Fibroblast of lung (primary cell): ENCODE results near the gene NKD2. TPM values are rescaled to one million over a fixed set of nuclear protein-coding genes. Genes with fewer than 3 reads are reported as not detected.

Source experiments
- DNase-seq, 2 donors: peaks; one replicate each; pipeline versions ENCODE4 v3.0.0 to v3.0.0-alpha.2; 2010; ENCODE audit warnings: low read depth in 2 of 2
- H2AFZ ChIP-seq: 2 replicates; pipeline ENCODE4 v1.5.1; 2012; ENCODE audit warnings: low read length, control low read depth, inconsistent platforms
- H3K27ac ChIP-seq: 2 replicates; pipeline ENCODE4 v1.5.1; 2011; ENCODE audit warnings: low read length, control low read depth; ENCODE audit not compliant: insufficient read depth
- H3K27me3 ChIP-seq: 2 replicates; pipeline ENCODE4 v1.5.1; 2011; ENCODE audit warnings: mild to moderate bottlenecking, low read length; ENCODE audit not compliant: control insufficient read depth, insufficient read depth
- H3K36me3 ChIP-seq: 2 replicates; pipeline ENCODE4 v1.5.1; 2011; ENCODE audit warnings: low read length; ENCODE audit not compliant: control insufficient read depth, insufficient read depth
- H3K4me1 ChIP-seq: 2 replicates; pipeline ENCODE4 v1.5.1; 2011; ENCODE audit warnings: low read length; ENCODE audit not compliant: control insufficient read depth, insufficient read depth; ENCODE audit errors: extremely low read depth
- H3K4me2 ChIP-seq: 2 replicates; pipeline ENCODE4 v1.5.1; 2011; ENCODE audit warnings: low read length, control low read depth; ENCODE audit not compliant: insufficient read depth; ENCODE audit errors: extremely low read depth
- H3K4me3 ChIP-seq, 4 experiments: fragments of 200-600 bp in 1 of 4; sonication (generic) in 1 of 4; replicated peaks in 1 of 4; 2 replicates each; pipeline ENCODE4 v1.5.1; 2011 to 2016; ENCODE audit warnings: low read length in 4 of 4, low read depth in 3 of 4, mild to moderate bottlenecking in 3 of 4, control low read depth in 2 of 4, inconsistent platforms in 1 of 4, mixed read lengths in 1 of 4; ENCODE audit not compliant: insufficient read depth in 1 of 4; ENCODE audit errors: control extremely low read depth in 1 of 4
- H3K79me2 ChIP-seq: 2 replicates; pipeline ENCODE4 v1.5.1; 2012; ENCODE audit warnings: mild to moderate bottlenecking, low read length, inconsistent platforms; ENCODE audit not compliant: control insufficient read depth, insufficient read depth
- H3K9ac ChIP-seq: 2 replicates; pipeline ENCODE4 v1.5.1; 2011; ENCODE audit warnings: mild to moderate bottlenecking, low read length, control low read depth; ENCODE audit not compliant: insufficient read depth
- H3K9me3 ChIP-seq: 2 replicates; pipeline ENCODE4 v1.5.1; 2012; ENCODE audit warnings: low read depth, low read length; ENCODE audit not compliant: control insufficient read depth, insufficient read depth
- H4K20me1 ChIP-seq: 2 replicates; pipeline ENCODE4 v1.5.1; 2011; ENCODE audit warnings: low read length; ENCODE audit not compliant: control insufficient read depth, insufficient read depth; ENCODE audit errors: extremely low read depth
- CTCF ChIP-seq, 2 donors: IDR thresholded peaks in 1 of 2; conservative IDR thresholded peaks in 1 of 2; 1 replicate in 1 of 2; 2 replicates in 1 of 2; pipeline ENCODE4 v1.5.1; 2011 to 2012; ENCODE audit warnings: low read length in 2 of 2, control low read depth in 1 of 2, inconsistent platforms in 1 of 2, low read depth in 1 of 2, mild to moderate bottlenecking in 1 of 2
- EZH2 ChIP-seq: IDR thresholded peaks from 2 replicates; pipeline ENCODE4 v1.5.1; 2012; ENCODE audit warnings: low read length, control low read depth, mild to moderate bottlenecking; ENCODE audit errors: missing control alignments
- polyA plus RNA-seq, 2 donors: library from polyadenylated mRNA; depleted of rRNA in 1 of 2; stranded (reverse) in 1 of 2; unstranded in 1 of 2; fragments of >200 nt; gene quantifications; 2 replicates each; pipeline ENCODE4 v1.2.1, GENCODE V29; 2011 to 2012; ENCODE audit warnings: missing spikeins in 1 of 2
- total RNA-seq: library from RNA; depleted of rRNA; stranded (reverse); fragments of >200 nt; gene quantifications from 2 replicates; pipeline ENCODE4 v1.2.1, GENCODE V29; 2014

NKD2 gene
- total and polyA plus RNA-seq, 2 donors (not counting 1 experiment from before 2014, with no cell fraction given) = under 0.01 TPM; not detected in 1

- Histone ChIP-seq H3K9me3 (no peaks in the 10 kb centered on the region), H2AFZ (no peak overlapping the region)
- TF ChIP-seq CTCF (conservative IDR thresholded peaks at IDR 0.05 in 1 of 2, IDR thresholded peaks at IDR 0.05 in 1 of 2; ENCODE audit: low read depth in 1 of 2, low read length in 2 of 2) = no peak
- no peak for TF ChIP-seq EZH2
Measured at GRCh38 chr5:1085391-1085790, 76.8 kb downstream of the NKD2 start.

DNA sequence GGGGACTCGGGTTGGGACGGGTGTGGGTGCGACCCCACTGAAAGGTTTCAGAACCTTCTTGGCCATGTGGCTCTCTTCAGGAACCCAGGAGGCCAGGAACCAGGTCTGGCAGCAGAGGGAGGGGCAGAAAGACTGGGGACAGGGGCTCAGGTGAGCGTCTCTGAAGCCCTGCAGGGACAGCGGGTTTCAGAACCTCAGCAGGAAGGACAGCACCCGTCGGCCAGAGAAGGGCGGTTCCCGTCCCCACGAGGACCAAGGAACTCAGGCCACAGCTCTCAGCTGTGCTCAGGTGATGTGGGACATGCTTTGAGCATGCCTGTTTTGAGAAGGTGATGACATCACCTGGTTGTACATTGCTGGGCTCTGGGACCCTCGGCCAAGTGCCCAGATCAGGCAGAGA, 77.5 kb downstream of the NKD2 start:
- Histone ChIP-seq H3K9me3 (no peaks in the 10 kb centered on the region), H3K4me3 (no peak overlapping the region), H3K79me2 (no peaks in the 10 kb centered on the region), H3K27me3 (no peaks in the 10 kb centered on the region), H3K9ac (no peak overlapping the region), H4K20me1 (no peaks in the 10 kb centered on the region), H3K4me2 (no peak overlapping the region), H3K36me3 (no peaks in the 10 kb centered on the region), H3K4me1 (no peaks in the 10 kb centered on the region), H2AFZ (no peak overlapping the region), H3K27ac (no peak overlapping the region)
- TF ChIP-seq EZH2 = no peak
- no peak for DNase-seq

More at GRCh38 chr5:1085391-1085790, 76.8 kb downstream of the NKD2 start:
- no peaks in the 10 kb centered on the region for H3K4me1 ChIP-seq
- H3K27ac ChIP-seq = no peak overlapping the region
- H3K9ac ChIP-seq = no peak overlapping the region
- H3K4me2 ChIP-seq = no peak overlapping the region
- no peaks in the 10 kb centered on the region for H3K79me2 ChIP-seq
- no peaks in the 10 kb centered on the region for H3K36me3 ChIP-seq
- H3K27me3 ChIP-seq = no peaks in the 10 kb centered on the region
- H3K4me3 ChIP-seq = no peak overlapping the region
- no peak for DNase-seq
- no peaks in the 10 kb centered on the region for H4K20me1 ChIP-seq

DNA sequence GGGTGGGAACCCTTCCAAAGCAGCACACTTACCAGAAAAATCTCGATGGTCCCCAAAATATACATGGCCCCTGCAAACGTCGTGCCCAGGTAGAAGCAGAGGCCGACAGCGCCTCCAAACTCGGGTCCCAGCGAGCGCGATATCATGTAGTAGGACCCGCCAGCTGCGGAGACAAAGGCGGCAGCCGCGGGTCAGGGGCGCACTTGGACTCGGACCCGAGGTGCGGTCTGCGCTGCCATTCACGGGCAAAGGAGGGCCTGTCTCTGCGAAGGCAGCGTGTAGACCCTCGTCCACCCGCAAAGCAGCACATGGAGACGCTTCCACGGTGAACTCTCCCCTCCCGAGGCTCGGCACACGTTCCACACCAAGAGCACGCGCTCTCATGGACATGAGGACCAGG, 78.3 kb downstream of the NKD2 start:
- Histone ChIP-seq H3K4me2 (no peak overlapping the region), H3K4me1 (no peaks in the 10 kb centered on the region), H3K9ac (no peak overlapping the region), H2AFZ (no peak overlapping the region), H3K9me3 (no peaks in the 10 kb centered on the region), H3K27ac (no peak overlapping the region), H3K27me3 (no peaks in the 10 kb centered on the region), H3K79me2 (no peaks in the 10 kb centered on the region), H4K20me1 (no peaks in the 10 kb centered on the region), H3K4me3 (no peak overlapping the region), H3K36me3 (peaks cover 2% of the 10 kb centered on the region)
- TF ChIP-seq EZH2 = no peak
- no peak for DNase-seq

DNA sequence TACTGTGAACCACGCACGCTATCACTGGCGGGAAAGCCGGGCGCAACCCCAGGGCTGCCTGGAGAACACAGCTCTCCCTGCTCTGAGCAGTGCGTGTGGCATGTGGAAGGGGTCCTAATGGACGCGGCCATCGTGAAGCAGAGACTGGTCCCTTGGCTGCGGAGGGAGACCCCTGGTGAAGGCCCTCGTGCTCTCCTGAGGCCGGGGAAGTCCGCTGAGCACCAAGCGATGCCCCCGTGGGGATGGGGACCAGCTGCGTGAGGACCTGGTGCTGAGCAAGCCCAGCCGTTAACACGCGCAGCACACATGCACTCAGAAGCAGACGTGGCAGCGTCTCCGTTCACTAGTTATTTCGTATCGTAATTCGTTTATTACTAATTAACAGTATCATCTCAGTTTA, 78.8 kb downstream of the NKD2 start:
- H3K36me3 ChIP-seq = peaks cover 2% of the 10 kb centered on the region
- no peak overlapping the region for H3K4me2 ChIP-seq
- H3K79me2 ChIP-seq = no peaks in the 10 kb centered on the region
- no peak overlapping the region for H3K27ac ChIP-seq
- H3K27me3 ChIP-seq = no peaks in the 10 kb centered on the region
- no peak for DNase-seq
- no peak overlapping the region for H2AFZ ChIP-seq
- no peak overlapping the region for H3K4me3 ChIP-seq
- H4K20me1 ChIP-seq = no peaks in the 10 kb centered on the region
- H3K4me1 ChIP-seq = no peaks in the 10 kb centered on the region
- H3K9me3 ChIP-seq = no peaks in the 10 kb centered on the region
- H3K9ac ChIP-seq = no peak overlapping the region
- TF ChIP-seq EZH2 (no peak), CTCF (conservative IDR thresholded peaks at IDR 0.05 in 1 of 2, IDR thresholded peaks at IDR 0.05 in 1 of 2; ENCODE audit: low read depth in 1 of 2, low read length in 2 of 2) (no peak)
